ENCODE data around the gene MARCHF10.
"Not testable (repeated sequence)": the region's sequence is repeated elsewhere in the genome, so short reads cannot be mapped to it uniquely, and the experiment has no call there.

Gene MARCHF10

DNA sequence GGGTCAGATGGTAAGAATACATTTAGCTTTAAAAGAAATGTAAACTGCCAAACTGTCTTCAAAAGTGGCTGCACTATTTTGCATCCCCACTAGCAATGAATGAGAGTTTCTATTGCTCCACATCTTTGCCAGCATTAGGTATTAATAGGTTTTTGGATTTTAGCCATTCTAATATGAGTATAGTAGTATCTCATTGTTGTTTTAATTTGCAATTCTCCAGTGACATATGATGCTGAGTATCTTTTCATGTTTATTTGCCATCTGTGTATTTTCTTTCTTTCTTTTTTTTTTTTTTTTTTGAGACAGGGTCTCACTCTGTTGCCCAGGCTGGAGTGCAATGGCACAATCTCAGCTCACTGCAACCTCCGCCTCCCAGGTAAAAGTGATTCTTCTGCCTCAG, 24.3 kb upstream of the MARCHF10 start:
- Histone ChIP-seq H3K4me1 (ENCODE audit: control insufficient read depth, insufficient read depth, low read length) (no peaks in the 10 kb centered on the region), H3K9me3 (ENCODE audit: control insufficient read depth, insufficient read depth, low read depth, low read length) (no peaks in the 10 kb centered on the region), H3K9ac (ENCODE audit: low read length) (no peak overlapping the region), H3K36me3 (ENCODE audit: control insufficient read depth, insufficient read depth, low read length) (no peaks in the 10 kb centered on the region), H3K27ac (ENCODE audit: low read depth, low read length) (no peak overlapping the region), H3K4me3 (ENCODE audit: low read depth, low read length) (no peak overlapping the region), H3K27me3 (ENCODE audit: control insufficient read depth, insufficient read depth, low read length) (no peaks in the 10 kb centered on the region)

DNA sequence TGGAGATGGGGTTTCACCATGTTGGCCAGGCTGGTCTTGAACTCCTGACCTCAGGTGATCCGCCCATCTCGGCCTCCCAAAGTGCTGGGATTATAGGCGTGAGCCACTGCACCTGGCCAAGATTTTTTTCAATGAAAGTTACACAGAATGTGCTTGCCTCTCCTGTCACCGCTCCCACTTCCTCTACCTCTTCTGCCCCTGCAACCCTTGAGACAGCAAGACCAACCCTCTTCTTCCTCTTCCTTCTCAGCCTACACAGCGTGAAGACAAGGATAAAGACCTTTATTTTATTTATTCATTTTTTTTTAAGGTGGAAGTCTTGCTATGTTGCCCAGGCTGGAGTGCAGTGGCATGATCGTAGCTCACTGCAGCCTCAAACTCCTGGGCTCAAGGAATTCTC, 23.0 kb upstream of the MARCHF10 start:
- not testable (repeated sequence) for H3K27ac ChIP-seq (ENCODE audit: low read depth, low read length); H3K27me3 ChIP-seq (ENCODE audit: control insufficient read depth, insufficient read depth, low read length); H3K4me3 ChIP-seq (ENCODE audit: low read depth, low read length); H3K36me3 ChIP-seq (ENCODE audit: control insufficient read depth, insufficient read depth, low read length); H3K4me1 ChIP-seq (ENCODE audit: control insufficient read depth, insufficient read depth, low read length); H3K9me3 ChIP-seq (ENCODE audit: control insufficient read depth, insufficient read depth, low read depth, low read length); H3K9ac ChIP-seq (ENCODE audit: low read length)

DNA sequence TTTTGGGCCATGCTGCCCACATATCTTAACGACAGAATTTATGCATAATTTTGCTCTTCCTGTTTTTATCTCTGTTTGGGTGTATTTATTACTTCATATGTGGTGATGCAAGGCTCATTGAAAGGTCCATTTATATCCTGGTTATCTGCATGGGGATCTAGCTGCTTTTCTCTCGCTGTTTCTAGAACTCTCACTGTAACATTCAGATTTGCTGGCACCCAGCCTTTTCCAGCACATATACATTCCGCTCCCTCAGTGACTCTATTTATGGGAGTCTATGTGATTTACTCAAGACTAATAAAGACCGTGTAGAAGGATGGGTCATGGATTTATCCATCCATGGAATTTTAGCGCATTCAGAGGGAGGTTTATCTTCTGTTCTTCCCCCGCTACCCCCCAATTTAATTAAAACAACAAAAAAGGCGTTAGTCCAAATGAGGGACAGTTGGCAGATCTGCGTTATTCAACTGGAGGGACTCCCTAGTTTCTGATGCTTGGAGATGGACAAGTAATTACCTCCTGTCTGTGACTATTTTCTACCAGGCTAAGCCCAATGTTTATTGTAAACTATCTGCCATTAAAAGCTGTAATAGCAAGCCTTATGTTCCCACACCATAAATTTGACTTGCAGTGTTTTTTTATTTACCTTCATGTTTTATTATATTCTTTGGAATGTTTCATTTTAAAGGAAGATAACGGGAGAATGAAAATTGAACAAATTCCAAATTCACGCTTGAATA, 19.8 kb upstream of the MARCHF10 start:
- H3K36me3 ChIP-seq (ENCODE audit: control insufficient read depth, insufficient read depth, low read length), result no peaks in the 10 kb centered on the region
- H3K27ac ChIP-seq (ENCODE audit: low read depth, low read length), result no peak overlapping the region
- no peak overlapping the region for H3K4me3 ChIP-seq (ENCODE audit: low read depth, low read length)
- no peaks in the 10 kb centered on the region for H3K27me3 ChIP-seq (ENCODE audit: control insufficient read depth, insufficient read depth, low read length)
- H3K9me3 ChIP-seq (ENCODE audit: control insufficient read depth, insufficient read depth, low read depth, low read length), result no peaks in the 10 kb centered on the region
- H3K9ac ChIP-seq (ENCODE audit: low read length), result no peak overlapping the region
- H3K4me1 ChIP-seq (ENCODE audit: control insufficient read depth, insufficient read depth, low read length), result peaks cover 11% of the 10 kb centered on the region

DNA sequence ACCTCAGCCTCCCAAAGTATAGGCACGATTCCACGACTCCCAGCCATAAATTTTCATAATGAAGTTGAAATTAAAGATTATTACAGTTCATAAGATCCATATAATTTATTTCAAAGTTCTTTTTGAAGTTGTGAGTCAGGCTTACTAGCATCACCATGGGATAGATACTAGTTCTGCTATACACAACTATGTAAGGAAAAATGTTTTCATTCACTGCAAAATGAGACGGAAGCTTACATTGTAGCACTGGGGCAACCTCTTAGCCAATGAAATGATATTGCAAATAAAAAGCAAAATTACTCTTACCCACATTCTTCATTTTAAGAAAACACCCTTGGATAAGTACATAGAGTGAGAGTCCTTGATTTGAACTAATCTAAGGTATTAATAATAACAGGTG, 18.8 kb upstream of the MARCHF10 start:
- H3K27ac ChIP-seq (ENCODE audit: low read depth, low read length), result no peak overlapping the region
- peaks cover 11% of the 10 kb centered on the region for H3K4me1 ChIP-seq (ENCODE audit: control insufficient read depth, insufficient read depth, low read length)
- no peak overlapping the region for H3K9ac ChIP-seq (ENCODE audit: low read length)
- H3K9me3 ChIP-seq (ENCODE audit: control insufficient read depth, insufficient read depth, low read depth, low read length), result no peaks in the 10 kb centered on the region
- no peaks in the 10 kb centered on the region for H3K36me3 ChIP-seq (ENCODE audit: control insufficient read depth, insufficient read depth, low read length)
- no peak overlapping the region for H3K4me3 ChIP-seq (ENCODE audit: low read depth, low read length)
- H3K27me3 ChIP-seq (ENCODE audit: control insufficient read depth, insufficient read depth, low read length), result no peaks in the 10 kb centered on the region

DNA sequence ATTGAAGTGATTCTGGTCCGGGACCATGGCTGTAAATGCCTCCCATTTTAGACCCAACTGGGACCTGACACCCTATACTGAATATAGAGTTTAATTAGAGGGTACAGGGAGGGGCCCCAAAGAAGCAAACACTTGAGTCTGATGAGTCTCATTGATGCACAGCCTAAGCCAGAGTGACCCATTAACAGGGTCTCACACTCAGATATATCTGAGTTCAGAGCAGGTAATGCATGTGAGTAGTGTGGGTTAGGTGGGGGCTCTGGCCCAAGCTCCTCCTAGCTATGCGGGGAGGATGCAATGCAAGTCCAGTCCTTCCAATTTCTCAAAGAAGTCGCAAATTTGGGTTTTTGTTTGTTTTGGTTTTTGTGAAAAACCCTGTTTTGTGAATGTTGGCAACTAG, 17.1 kb upstream of the MARCHF10 start:
- Histone ChIP-seq H3K4me3 (ENCODE audit: low read depth, low read length) (peak overlapping the region; percentile 32; the same call in 1 of the 2 replicates), H3K9me3 (ENCODE audit: control insufficient read depth, insufficient read depth, low read depth, low read length) (no peaks in the 10 kb centered on the region), H3K27me3 (ENCODE audit: control insufficient read depth, insufficient read depth, low read length) (no peaks in the 10 kb centered on the region), H3K9ac (ENCODE audit: low read length) (no peak overlapping the region), H3K36me3 (ENCODE audit: control insufficient read depth, insufficient read depth, low read length) (no peaks in the 10 kb centered on the region), H3K27ac (ENCODE audit: low read depth, low read length) (peak overlapping the region; percentile 20; the same call in 1 of the 2 replicates), H3K4me1 (ENCODE audit: control insufficient read depth, insufficient read depth, low read length) (peaks cover 24% of the 10 kb centered on the region)

DNA sequence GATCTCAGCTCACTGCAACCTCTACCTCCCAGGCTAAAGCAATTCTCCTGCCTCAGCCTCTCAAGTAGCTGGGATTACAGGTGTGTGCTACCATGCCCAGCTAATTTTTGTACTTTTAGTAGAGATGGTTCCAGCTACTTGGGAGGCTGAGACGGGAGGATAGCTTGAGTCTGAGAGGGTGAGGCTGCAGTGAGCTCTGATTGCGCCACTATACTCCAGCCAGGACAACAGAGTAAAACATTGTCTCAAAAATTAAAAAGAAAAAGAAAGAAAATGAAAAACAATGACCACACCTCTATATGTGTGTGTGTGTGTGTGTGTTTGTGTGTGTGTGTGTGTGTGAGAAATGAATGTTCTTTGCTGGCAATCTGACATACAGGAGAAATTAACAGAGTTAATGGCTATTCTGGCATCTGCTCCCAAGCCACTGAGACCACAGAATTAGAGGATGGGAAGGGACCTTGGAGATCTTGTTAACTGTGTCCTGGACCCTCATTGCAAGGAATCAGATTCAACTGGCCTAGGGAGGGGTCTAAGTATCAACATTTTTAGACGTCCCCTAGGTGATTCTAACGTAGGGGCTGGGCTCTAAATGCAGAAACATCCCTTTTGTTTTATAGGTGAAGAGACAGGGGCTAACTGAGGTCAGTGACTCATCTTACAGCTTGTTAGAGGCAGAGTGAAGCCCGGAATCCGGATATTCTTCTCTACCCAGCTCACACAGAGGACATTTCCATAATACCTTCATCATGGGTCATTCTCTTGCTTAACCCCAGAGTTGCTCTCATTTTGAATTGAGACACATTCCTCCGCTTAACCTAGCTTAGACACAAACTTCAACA, 16.4 kb upstream of the MARCHF10 start:
- Histone ChIP-seq H3K27me3 (ENCODE audit: control insufficient read depth, insufficient read depth, low read length) (no peaks in the 10 kb centered on the region), H3K9ac (ENCODE audit: low read length) (no peak overlapping the region), H3K27ac (ENCODE audit: low read depth, low read length) (peak overlapping the region; percentile 20; the same call in 1 of the 2 replicates), H3K36me3 (ENCODE audit: control insufficient read depth, insufficient read depth, low read length) (no peaks in the 10 kb centered on the region), H3K9me3 (ENCODE audit: control insufficient read depth, insufficient read depth, low read depth, low read length) (no peaks in the 10 kb centered on the region), H3K4me3 (ENCODE audit: low read depth, low read length) (peak overlapping the region; percentile 32; the same call in 1 of the 2 replicates), H3K4me1 (ENCODE audit: control insufficient read depth, insufficient read depth, low read length) (peaks cover 31% of the 10 kb centered on the region)

DNA sequence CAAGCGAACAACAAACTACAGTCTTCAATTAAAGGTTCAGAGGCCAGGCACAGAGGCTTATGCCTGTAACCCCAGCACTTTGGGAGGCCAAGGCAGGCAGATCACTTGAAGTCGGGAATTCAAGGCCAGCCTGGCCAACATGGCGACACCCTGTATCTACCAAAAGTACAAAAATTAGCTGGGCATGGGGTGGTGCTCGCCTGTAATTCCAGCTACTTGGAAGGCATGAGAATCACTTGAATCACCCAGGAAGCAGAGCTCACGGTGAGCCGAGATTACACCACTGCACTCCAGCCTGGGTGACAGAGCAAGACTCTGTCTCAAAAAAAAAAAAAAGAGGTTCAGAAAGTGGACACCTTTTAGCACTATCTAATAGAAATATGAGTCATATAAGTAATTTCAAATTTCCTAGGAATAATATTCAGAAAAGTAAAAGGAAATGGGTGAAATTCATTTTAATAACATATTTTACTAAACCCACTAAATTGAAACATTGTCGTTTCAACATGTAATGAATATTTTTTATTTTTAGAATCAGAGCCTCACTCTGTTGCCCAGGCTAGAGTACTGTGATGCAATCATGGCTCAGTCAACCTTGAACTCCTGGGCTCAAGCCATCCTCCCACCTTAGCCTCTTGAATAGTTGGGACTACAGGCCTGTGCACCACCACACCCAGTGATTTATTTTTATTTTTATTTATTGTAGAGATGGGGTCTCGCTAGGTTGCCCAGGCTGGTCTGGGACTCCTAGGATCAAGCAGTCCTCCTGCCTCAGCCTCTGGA, 15.2 kb upstream of the MARCHF10 start:
- Histone ChIP-seq H3K9me3 (ENCODE audit: control insufficient read depth, insufficient read depth, low read depth, low read length) (no peaks in the 10 kb centered on the region), H3K9ac (ENCODE audit: low read length) (no peak overlapping the region), H3K4me3 (ENCODE audit: low read depth, low read length) (no peak overlapping the region), H3K36me3 (ENCODE audit: control insufficient read depth, insufficient read depth, low read length) (no peaks in the 10 kb centered on the region), H3K4me1 (ENCODE audit: control insufficient read depth, insufficient read depth, low read length) (peaks cover 32% of the 10 kb centered on the region), H3K27me3 (ENCODE audit: control insufficient read depth, insufficient read depth, low read length) (no peaks in the 10 kb centered on the region), H3K27ac (ENCODE audit: low read depth, low read length) (no peak overlapping the region)

DNA sequence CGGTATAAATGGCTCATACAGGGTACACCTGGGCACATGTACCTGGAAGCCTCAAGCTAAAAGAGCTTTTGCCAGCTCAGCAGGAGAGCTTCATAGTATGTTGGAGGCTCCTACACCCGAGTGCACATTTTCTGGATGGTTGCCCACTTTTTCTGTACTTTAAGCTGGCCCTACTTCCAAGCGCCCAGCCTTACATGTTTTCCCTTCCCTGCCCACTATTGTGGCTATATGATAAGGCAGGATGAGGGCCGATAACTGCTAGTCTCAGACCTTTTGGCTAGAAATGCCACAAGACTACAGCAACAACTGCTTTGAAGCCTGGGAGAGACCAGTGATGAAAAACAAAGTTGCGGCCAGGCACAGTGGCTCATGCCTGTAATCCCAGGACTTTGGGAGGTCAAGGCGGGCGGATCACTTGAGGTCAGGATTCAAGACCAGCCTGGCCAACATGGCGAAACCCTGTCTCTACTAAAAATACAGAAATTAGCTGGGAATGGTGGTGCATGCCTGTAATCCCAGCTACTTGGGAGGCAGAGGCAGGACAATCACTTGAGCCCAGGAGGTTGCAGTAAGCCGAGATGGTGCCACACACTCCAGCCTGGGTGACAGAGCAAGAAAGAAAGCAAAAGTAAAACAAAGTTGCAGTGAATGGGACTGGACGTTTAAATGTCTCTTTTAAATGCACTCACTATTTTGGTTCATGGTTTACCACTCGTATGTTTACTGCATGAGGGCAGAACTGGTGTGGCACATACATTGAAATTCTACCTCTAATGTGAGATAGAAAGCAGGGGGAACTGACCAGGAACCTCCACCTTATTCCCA, 14.2 kb upstream of the MARCHF10 start:
- Histone ChIP-seq H3K27me3 (ENCODE audit: control insufficient read depth, insufficient read depth, low read length) (no peaks in the 10 kb centered on the region), H3K4me1 (ENCODE audit: control insufficient read depth, insufficient read depth, low read length) (peaks cover 32% of the 10 kb centered on the region), H3K27ac (ENCODE audit: low read depth, low read length) (no peak overlapping the region), H3K9ac (ENCODE audit: low read length) (no peak overlapping the region), H3K4me3 (ENCODE audit: low read depth, low read length) (no peak overlapping the region), H3K36me3 (ENCODE audit: control insufficient read depth, insufficient read depth, low read length) (no peaks in the 10 kb centered on the region), H3K9me3 (ENCODE audit: control insufficient read depth, insufficient read depth, low read depth, low read length) (no peaks in the 10 kb centered on the region)

DNA sequence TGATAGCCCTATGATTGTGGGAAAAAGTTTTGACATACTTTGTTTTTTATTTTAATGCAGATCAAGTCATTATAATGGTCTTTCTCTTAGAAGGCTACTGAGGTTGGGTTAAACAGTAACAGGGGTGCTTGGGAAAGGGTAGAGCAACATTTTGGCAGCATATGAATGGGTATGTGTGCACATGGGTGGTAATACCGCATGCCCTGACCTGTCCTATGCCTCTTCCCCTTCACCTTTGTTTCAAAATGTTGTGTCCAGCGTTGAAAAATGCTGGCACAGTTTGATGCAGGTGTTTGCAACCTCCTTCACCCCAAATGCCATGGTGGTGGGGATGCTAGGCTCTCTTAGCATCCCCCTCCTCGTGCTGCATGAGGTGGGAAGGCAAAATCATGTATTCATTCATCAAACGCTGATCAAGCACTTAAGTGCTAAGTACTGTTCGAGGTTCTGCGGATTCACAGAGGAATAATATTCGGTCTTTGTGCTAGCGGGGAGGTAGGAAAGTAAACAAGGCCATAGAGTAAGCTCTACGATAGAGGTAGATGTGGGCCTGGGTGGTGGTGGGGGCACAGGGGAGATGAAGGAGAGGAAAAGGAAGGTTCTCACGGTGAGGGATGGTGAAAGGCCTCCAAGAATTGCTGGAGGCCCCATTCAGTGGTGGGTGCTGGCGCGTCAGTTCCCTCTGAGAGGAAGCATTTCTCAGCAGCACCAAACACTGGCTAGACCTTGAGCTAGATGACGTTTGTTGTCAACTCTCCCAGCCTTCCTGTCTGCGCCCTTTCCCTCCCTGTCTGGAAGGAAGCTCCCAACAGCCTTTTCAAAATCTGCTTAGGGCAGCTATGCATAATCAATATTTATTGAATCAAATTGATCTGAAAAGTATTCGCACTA, 13.3 kb upstream of the MARCHF10 start:
- H3K4me3 ChIP-seq (ENCODE audit: low read depth, low read length), result no peak overlapping the region
- H3K27ac ChIP-seq (ENCODE audit: low read depth, low read length), result no peak overlapping the region
- no peaks in the 10 kb centered on the region for H3K27me3 ChIP-seq (ENCODE audit: control insufficient read depth, insufficient read depth, low read length)
- no peaks in the 10 kb centered on the region for H3K9me3 ChIP-seq (ENCODE audit: control insufficient read depth, insufficient read depth, low read depth, low read length)
- H3K9ac ChIP-seq (ENCODE audit: low read length), result no peak overlapping the region
- peaks cover 32% of the 10 kb centered on the region for H3K4me1 ChIP-seq (ENCODE audit: control insufficient read depth, insufficient read depth, low read length)
- no peaks in the 10 kb centered on the region for H3K36me3 ChIP-seq (ENCODE audit: control insufficient read depth, insufficient read depth, low read length)

Data from HUES6 (cell line).